Activated CD4-positive, alpha-beta T cell treated with anti-CD3 and anti-CD28 coated beads, Interleukin-2, amount 50 U/mL, for 24 hours (primary cell): ENCODE measurements around the gene PSMD13.

Experiments used
- DNase-seq, 2 donors: peaks; one replicate each; pipeline ENCODE4 v3.0.0-alpha.2; 2020; ENCODE audit warnings: low read depth in 1 of 2, low spot score in 1 of 2

Gene PSMD13

GRCh38 chr11:203945-204586 is 32.7 kb upstream of the PSMD13 start:
- no peak for DNase-seq

GRCh38 chr11:204587-205109 is 32.1 kb upstream of the PSMD13 start:
- DNase-seq: no peak

GRCh38 chr11:205221-206001 is 31.4 kb upstream of the PSMD13 start:
- no peak for DNase-seq

GRCh38 chr11:206002-206384 is 30.8 kb upstream of the PSMD13 start:
- DNase-seq: no peak

- DNase-seq: no peak
Observed at GRCh38 chr11:206526-207207, 30.1 kb upstream of the PSMD13 start.

- peak; percentile 95 to 96 for DNase-seq
Observed at GRCh38 chr11:207208-207862, 29.4 kb upstream of the PSMD13 start, which contains the start of the genes BET1L and RIC8A. Gene BET1L, minus strand, starts transcription at chr11:207399. Its CDS starts 78 bp downstream, at chr11:207321. Gene RIC8A, plus strand, starts transcription at chr11:207708. Its CDS starts 1,147 bp downstream, at chr11:208855.

GRCh38 chr11:207863-208180 is 29.0 kb upstream of the PSMD13 start:
- no peak for DNase-seq

GRCh38 chr11:208181-208916 is 28.4 kb upstream of the PSMD13 start:
- DNase-seq: peak; percentile 62 to 71

GRCh38 chr11:208917-209260 is 27.9 kb upstream of the PSMD13 start:
- DNase-seq: no peak

- DNase-seq: no peak
Observed at GRCh38 chr11:209275-210121, 27.3 kb upstream of the PSMD13 start.

- DNase-seq: no peak
Observed at GRCh38 chr11:210122-210802, 26.5 kb upstream of the PSMD13 start.

- DNase-seq: no peak
Observed at GRCh38 chr11:210803-211180, 26.0 kb upstream of the PSMD13 start.

- DNase-seq: no peak
Observed at GRCh38 chr11:211295-211694, 25.5 kb upstream of the PSMD13 start.

- DNase-seq: no peak
Observed at GRCh38 chr11:211741-212140, 25.0 kb upstream of the PSMD13 start.

- DNase-seq: no peak
Observed at GRCh38 chr11:212150-213100, 24.4 kb upstream of the PSMD13 start.

GRCh38 chr11:213111-213510 is 23.7 kb upstream of the PSMD13 start:
- DNase-seq: no peak

- no peak for DNase-seq
Observed at GRCh38 chr11:214083-214482, 22.7 kb upstream of the PSMD13 start.

GRCh38 chr11:215581-216037 is 21.2 kb upstream of the PSMD13 start:
- DNase-seq: no peak
